Muscle layer of duodenum (tissue), 2 donors: ENCODE measurements around the gene RASGEF1B.

Experiments used
- H3K27ac ChIP-seq: one replicate; pipeline ENCODE4 v1.7.0; 2013; ENCODE audit warnings: mild to moderate bottlenecking, low read length
- H3K27me3 ChIP-seq: one replicate; pipeline ENCODE4 v1.7.0; 2013; ENCODE audit warnings: low read depth, mild to moderate bottlenecking, control low read depth, low read length
- H3K36me3 ChIP-seq, 2 donors: one replicate each; pipeline ENCODE4 v1.7.0; 2013; ENCODE audit warnings: low read length in 2 of 2, control low read depth in 1 of 2, mild to moderate bottlenecking in 1 of 2; ENCODE audit not compliant: insufficient read depth in 2 of 2, control insufficient read depth in 1 of 2
- H3K4me1 ChIP-seq, 2 donors: one replicate each; pipeline ENCODE4 v1.7.0; 2013; ENCODE audit warnings: low read length in 2 of 2, mild to moderate bottlenecking in 2 of 2, control low read depth in 1 of 2, moderate library complexity in 1 of 2; ENCODE audit not compliant: insufficient read depth in 2 of 2, control insufficient read depth in 1 of 2
- H3K4me3 ChIP-seq, 2 donors: one replicate each; pipeline ENCODE4 v1.7.0; 2013; ENCODE audit warnings: low read length in 2 of 2, low read depth in 1 of 2, mild to moderate bottlenecking in 1 of 2
- H3K9me3 ChIP-seq, 2 donors: one replicate each; pipeline ENCODE4 v1.7.0; 2013; ENCODE audit warnings: low read length in 2 of 2, control low read depth in 1 of 2, mild to moderate bottlenecking in 1 of 2; ENCODE audit not compliant: control insufficient read depth in 1 of 2
- donor health status: healthy.

The RASGEF1B gene

DNA sequence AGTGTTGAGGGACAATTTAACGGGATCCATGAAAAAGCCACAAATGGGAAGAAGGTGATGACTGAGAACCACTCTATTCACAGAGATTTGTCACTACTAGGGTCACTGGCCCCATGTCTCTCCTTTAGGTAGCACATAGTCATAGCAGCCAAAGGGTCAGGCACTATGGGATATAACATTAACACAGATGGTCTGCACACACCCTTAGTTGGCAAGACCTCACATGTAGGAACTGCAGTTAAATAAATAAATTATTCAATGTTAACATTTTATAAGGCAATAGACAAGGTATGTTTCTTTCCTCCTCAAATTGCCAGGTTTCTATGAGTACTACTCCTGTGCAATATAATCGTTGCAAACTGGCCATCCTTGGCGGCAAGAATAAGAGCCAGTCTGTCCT is 10.9 kb downstream of the RASGEF1B start:
- H3K9me3 ChIP-seq: no peaks in the 10 kb centered on the region
- no peak overlapping the region for H3K27ac ChIP-seq
- no peaks in the 10 kb centered on the region for H3K27me3 ChIP-seq
- H3K36me3 ChIP-seq: peaks cover 10 to 22% of the 10 kb centered on the region in 2 donors
- peaks cover 0 to 6% of the 10 kb centered on the region in 2 donors for H3K4me1 ChIP-seq
- no peak overlapping the region for H3K4me3 ChIP-seq

DNA sequence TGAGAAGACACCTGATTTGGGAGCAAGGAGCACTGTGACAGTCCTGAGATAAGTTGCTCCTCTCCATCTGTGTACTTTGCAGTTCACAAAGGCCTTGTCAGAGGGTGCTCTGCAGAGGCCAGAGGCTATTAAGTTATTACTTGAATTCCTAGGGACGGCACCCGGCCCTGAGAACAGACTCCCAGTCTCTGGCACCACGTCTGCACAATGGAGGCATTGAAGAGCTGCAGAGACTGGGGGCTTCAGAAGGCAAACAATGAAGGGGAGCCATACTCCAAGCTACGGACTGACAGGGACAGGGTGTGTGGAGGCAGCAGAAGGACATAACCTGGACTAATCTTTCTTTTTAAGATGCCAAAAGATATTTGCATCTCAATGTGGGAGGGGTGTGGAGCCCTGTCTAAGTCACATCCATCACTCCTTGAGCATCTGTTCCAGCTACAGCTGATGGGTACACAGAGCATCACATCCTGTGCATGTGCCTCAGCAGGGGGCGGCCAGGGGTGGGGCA is 11.5 kb downstream of the RASGEF1B start:
- no peaks in the 10 kb centered on the region for H3K9me3 ChIP-seq
- peaks cover 10 to 26% of the 10 kb centered on the region in 2 donors for H3K36me3 ChIP-seq
- no peak overlapping the region for H3K4me3 ChIP-seq
- peaks cover 0 to 2% of the 10 kb centered on the region in 2 donors for H3K4me1 ChIP-seq
- H3K27me3 ChIP-seq: no peaks in the 10 kb centered on the region
- H3K27ac ChIP-seq: no peak overlapping the region

DNA sequence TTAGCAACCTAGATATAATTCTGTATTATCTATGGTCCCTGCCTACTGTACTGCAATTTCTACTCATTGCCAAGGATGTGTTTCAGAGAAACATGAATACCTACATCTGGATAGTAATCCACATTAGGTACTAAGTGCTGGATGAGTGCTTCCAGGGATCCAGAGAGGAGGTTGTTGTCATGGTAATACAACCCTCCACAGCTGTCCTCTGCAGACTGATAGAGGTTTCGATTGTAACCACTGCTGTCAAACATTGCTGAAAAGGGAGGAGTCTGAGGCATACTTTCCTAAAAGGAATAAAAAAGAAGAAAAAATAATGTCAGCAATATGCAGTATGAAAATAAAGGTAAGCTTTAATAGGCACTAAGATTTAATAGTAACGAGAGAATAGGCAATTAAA is 12.5 kb downstream of the RASGEF1B start:
- Histone ChIP-seq H3K4me1 (no peaks in the 10 kb centered on the region), H3K27ac (no peak overlapping the region), H3K4me3 (no peak overlapping the region), H3K36me3 (peaks cover 10 to 29% of the 10 kb centered on the region in 2 donors), H3K27me3 (no peaks in the 10 kb centered on the region), H3K9me3 (no peaks in the 10 kb centered on the region)

DNA sequence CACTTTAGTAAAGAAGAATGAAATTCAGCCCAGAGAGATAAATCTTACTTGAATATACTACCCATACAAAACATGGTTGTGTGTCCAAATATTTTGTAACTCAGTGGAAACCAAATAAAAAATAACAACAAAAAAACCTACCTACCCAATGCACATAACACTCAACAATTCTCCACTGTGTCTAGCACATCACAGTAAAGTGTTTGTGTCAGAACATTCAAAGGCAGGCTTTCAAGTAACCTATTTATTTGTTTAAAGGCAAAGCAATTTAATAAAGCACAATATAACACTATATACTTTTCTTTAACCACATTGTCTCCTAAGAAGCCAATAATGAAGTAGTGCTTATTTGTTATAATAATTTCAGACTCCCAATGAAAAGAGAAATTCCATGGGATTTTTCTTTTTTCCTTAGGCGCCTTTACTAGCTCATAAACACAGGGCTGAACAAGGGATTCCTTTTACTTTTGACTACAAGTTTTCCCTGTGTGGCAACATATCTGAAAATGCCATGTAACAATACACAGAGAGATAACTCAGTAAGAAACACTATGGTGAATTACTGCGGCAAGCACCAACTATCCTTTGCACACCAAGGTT is 13.7 kb downstream of the RASGEF1B start:
- no peak overlapping the region for H3K4me3 ChIP-seq
- H3K9me3 ChIP-seq: no peaks in the 10 kb centered on the region
- H3K4me1 ChIP-seq: no peaks in the 10 kb centered on the region
- H3K36me3 ChIP-seq: peaks cover 10 to 40% of the 10 kb centered on the region in 2 donors
- H3K27me3 ChIP-seq: no peaks in the 10 kb centered on the region
- H3K27ac ChIP-seq: no peak overlapping the region

DNA sequence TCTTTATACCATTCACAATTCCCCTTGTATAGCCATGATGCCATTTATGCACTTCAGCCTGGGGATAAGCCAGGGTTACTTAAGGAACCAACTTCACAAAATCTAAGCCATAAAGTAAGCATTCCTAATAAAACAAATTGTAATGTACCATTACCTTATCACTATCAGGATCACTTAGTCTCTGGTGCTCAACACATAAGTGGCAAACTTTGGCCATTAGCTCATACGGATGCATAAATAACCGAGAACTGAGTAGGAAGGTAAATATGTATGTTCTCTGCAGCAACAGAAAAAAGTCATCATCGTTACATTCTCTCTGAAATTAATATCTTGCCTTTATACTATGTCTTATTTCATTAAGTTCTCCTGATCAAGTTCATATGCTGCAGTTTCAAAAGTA is 14.4 kb downstream of the RASGEF1B start:
- no peaks in the 10 kb centered on the region for H3K27me3 ChIP-seq
- H3K9me3 ChIP-seq: no peaks in the 10 kb centered on the region
- peaks cover 10 to 42% of the 10 kb centered on the region in 2 donors for H3K36me3 ChIP-seq
- no peaks in the 10 kb centered on the region for H3K4me1 ChIP-seq
- H3K4me3 ChIP-seq: no peak overlapping the region
- H3K27ac ChIP-seq: no peak overlapping the region

DNA sequence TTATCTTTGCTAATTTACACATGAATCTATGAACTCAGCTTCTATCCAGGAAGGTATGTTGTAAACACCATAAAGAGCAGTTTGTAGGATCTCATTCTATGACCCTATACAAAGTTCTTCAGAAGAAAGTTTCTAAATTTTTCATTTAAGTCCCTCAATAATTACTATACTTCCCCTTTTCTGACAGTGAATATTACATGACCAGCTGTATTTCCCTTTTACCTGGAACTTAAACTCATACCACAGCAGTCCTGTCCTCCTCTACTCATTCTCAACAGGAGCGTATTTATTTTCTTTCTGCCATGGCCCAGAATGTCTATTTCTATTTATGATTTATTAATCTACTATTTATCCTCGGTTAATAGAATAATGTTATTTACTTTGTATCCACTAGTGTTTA is 15.8 kb downstream of the RASGEF1B start:
- no peaks in the 10 kb centered on the region for H3K4me1 ChIP-seq
- no peaks in the 10 kb centered on the region for H3K9me3 ChIP-seq
- H3K27ac ChIP-seq: no peak overlapping the region
- no peak overlapping the region for H3K4me3 ChIP-seq
- H3K27me3 ChIP-seq: no peaks in the 10 kb centered on the region
- peaks cover 10 to 42% of the 10 kb centered on the region in 2 donors for H3K36me3 ChIP-seq

DNA sequence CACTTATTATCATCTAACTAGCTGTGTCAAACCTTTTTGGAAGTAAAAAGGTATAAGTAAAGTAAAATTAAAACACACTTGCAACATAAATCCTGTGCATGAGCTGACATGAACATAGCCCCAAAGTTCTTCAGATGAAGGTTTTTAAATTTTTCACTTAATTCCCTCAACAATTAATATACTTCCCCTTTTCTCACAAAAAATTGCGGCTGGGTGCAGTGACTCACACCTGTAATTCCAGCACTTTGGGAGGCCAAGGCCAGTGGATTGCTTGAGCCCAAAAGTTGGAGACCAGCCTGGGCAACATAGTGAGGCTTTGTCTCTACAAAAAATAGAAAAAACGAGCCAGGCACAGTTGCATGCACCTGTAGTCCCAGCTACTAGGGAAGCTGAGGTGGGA is 16.8 kb downstream of the RASGEF1B start:
- Histone ChIP-seq H3K4me1 (no peaks in the 10 kb centered on the region), H3K36me3 (peaks cover 10 to 42% of the 10 kb centered on the region in 2 donors), H3K27ac (no peak overlapping the region), H3K27me3 (no peaks in the 10 kb centered on the region), H3K4me3 (no peak overlapping the region), H3K9me3 (no peaks in the 10 kb centered on the region)

DNA sequence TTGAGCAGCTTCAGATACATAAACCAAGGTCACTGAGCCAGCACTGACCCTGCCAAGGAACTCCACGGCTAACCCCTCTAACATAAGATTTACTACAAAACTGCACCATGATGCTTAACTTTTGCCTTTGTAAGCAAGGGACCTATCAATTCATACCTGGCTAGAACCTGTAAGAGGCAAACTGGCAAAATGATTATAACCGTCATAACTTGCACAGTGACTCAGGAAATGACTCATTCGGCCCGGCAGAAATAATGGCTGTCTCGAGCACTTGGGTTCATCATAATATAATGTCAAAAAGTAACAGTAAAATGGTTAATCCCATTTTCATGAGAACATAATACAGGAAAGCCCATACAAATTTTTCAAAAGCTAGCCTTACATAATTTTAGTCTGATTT is 17.2 kb downstream of the RASGEF1B start:
- H3K9me3 ChIP-seq: no peaks in the 10 kb centered on the region
- peaks cover 10 to 42% of the 10 kb centered on the region in 2 donors for H3K36me3 ChIP-seq
- no peak overlapping the region for H3K4me3 ChIP-seq
- no peak overlapping the region for H3K27ac ChIP-seq
- H3K27me3 ChIP-seq: no peaks in the 10 kb centered on the region
- no peaks in the 10 kb centered on the region for H3K4me1 ChIP-seq

DNA sequence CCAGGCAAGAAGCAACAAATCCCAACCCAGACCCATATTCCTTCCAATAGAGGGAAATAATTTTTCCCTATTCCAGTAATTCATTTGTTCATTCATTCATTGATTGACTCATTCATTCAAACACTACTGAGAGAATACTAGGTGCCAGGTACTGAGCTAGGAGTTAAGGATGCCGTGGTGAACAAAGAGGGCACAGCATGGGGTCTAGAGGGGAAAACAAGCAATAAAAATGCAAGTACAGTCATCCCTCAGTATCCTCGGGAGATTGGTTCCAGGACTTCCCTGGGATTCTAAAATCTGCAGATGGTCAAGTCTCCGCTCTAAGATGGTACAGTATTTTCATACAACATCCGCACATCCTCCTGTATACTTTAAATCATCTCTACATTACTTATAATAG is 18.7 kb downstream of the RASGEF1B start:
- Histone ChIP-seq H3K4me3 (no peak overlapping the region), H3K36me3 (peaks cover 8 to 37% of the 10 kb centered on the region in 2 donors), H3K27me3 (no peaks in the 10 kb centered on the region), H3K27ac (no peak overlapping the region), H3K4me1 (no peaks in the 10 kb centered on the region), H3K9me3 (no peaks in the 10 kb centered on the region)

DNA sequence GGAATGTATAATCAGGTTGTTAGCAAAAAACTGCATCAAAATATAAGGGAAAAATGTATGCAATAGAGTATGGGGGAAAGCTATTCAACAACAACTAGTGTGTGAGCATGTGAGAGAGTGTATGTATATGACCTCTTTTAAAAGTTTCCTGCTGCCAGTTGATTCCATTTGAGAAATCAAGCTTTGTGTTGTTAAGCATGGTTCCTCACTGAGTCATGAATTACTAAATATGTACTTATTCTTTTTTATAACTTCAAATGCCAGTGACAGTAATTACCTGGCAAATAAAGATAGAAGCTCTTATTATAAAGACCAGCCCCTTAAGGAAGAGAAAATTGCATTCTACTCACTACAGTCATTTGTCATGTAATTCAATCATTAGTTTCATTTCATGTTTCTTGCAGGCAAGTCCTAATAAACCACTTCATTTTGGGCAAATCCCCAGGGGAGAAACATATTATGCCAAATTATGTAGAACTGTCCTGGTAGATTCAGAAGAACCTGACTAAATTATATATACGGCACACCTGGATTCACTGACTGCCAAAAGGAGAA is 19.2 kb downstream of the RASGEF1B start:
- H3K4me3 ChIP-seq: no peak overlapping the region
- H3K36me3 ChIP-seq: peaks cover 12 to 37% of the 10 kb centered on the region in 2 donors
- H3K4me1 ChIP-seq: no peaks in the 10 kb centered on the region
- no peaks in the 10 kb centered on the region for H3K9me3 ChIP-seq
- H3K27me3 ChIP-seq: no peaks in the 10 kb centered on the region
- H3K27ac ChIP-seq: no peak overlapping the region

DNA sequence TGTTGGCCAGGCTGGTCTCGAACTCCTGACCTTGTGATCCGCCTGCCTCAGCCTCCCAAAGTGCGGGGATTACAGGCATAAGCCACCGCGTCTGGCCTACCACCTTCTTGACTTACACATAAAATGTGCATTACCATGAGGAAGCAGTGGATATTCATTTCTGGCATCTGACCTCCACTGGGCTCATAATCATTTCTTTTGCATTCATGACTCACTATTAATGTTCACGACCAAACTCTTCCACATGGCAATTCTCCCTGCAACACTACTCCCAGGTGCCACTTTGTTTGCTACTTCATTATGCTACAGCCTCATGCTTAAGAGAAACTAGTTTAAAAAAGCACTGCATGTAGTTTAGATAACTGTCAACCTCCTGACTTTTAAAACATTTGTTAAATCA is 22.7 kb downstream of the RASGEF1B start:
- Histone ChIP-seq H3K4me3 (no peak overlapping the region), H3K9me3 (no peaks in the 10 kb centered on the region), H3K27me3 (no peaks in the 10 kb centered on the region), H3K27ac (no peak overlapping the region), H3K36me3 (peaks cover 17 to 46% of the 10 kb centered on the region in 2 donors), H3K4me1 (no peaks in the 10 kb centered on the region)
